ENCODE measurements around the gene RYK. TPM values are rescaled to one million over a fixed set of nuclear protein-coding genes. Genes with fewer than 3 reads are reported as not detected.

Gene RYK
- total and polyA plus RNA-seq, 2 experiments from 2014 or later, result 24.9 to 94.8 TPM

DNA sequence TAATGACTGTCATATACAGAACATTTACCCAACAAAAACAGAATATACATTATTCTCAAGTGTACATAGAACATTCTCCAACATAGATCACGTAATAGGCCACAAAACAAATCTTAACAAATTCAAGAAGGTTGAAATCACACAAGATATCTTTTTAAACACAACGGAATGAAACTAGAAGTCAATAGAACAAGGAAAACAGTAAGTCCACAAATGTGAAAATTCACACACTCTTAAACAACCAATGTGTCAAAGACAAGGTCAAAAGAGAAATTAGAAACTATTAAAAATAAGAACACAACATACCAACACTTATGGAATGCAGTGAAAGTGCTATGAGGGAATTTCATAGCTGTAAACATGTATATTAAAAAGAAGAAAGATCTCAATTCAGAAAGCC, 139.7 kb downstream of the RYK start (continued):
- TF ChIP-seq, protein P1, sequence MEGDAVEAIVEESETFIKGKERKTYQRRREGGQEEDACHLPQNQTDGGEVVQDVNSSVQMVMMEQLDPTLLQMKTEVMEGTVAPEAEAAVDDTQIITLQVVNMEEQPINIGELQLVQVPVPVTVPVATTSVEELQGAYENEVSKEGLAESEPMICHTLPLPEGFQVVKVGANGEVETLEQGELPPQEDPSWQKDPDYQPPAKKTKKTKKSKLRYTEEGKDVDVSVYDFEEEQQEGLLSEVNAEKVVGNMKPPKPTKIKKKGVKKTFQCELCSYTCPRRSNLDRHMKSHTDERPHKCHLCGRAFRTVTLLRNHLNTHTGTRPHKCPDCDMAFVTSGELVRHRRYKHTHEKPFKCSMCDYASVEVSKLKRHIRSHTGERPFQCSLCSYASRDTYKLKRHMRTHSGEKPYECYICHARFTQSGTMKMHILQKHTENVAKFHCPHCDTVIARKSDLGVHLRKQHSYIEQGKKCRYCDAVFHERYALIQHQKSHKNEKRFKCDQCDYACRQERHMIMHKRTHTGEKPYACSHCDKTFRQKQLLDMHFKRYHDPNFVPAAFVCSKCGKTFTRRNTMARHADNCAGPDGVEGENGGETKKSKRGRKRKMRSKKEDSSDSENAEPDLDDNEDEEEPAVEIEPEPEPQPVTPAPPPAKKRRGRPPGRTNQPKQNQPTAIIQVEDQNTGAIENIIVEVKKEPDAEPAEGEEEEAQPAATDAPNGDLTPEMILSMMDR (conservative IDR thresholded peaks at IDR 0.05; ENCODE audit: low read depth in 2 of 2), result no peak
- TF ChIP-seq JUNB (IDR thresholded peaks at IDR 0.05; ENCODE audit: unreplicated experiment), result no peak
- no peak for TF ChIP-seq EZH2phosphoT487 (IDR thresholded peaks at IDR 0.05; ENCODE audit: unreplicated experiment)
- TF ChIP-seq POLR2AphosphoS5 (IDR thresholded peaks at IDR 0.05; ENCODE audit: low read depth), result no peak
- no peak for TF ChIP-seq REST (IDR thresholded peaks at IDR 0.05; ENCODE audit: unreplicated experiment)
- TF ChIP-seq CREB1 (CRISPR knock-in tag; IDR thresholded peaks at IDR 0.05; ENCODE audit: low read depth), result no peak
- TF ChIP-seq EZH2 (IDR thresholded peaks at IDR 0.05; ENCODE audit: low read depth, unreplicated experiment), result no peak
- TF ChIP-seq ETS1 (IDR thresholded peaks at IDR 0.05), result no peak

Other genes starting within 250 kb of the RYK start
- gene SLCO2A1, start 220.9 kb downstream of the RYK start, total RNA-seq (2014; rRNA removed; shearing (Covaris generic)), result 0.31 and 1.6 TPM in 2 replicates
- gene SLCO2A1, start 220.9 kb downstream of the RYK start, polyA plus RNA-seq (2016; fragmentation: Nextera tagmentation; extraction: Ambion mirVana), result 0.82 and 1.0 TPM in 2 replicates
- gene AMOTL2, start 123.6 kb upstream of the RYK start, total RNA-seq (2014; rRNA removed; shearing (Covaris generic)), result 96.2 and 102 TPM in 2 replicates
- gene AMOTL2, start 123.6 kb upstream of the RYK start, polyA plus RNA-seq (2016; fragmentation: Nextera tagmentation; extraction: Ambion mirVana), result 17.4 and 17.9 TPM in 2 replicates
- 44.4 and 50.9 TPM in 2 replicates for gene ANAPC13, start 235.1 kb upstream of the RYK start, total RNA-seq (2014; rRNA removed; shearing (Covaris generic))
- 61.1 and 76.8 TPM in 2 replicates for gene ANAPC13, start 235.1 kb upstream of the RYK start, polyA plus RNA-seq (2016; fragmentation: Nextera tagmentation; extraction: Ambion mirVana)
- 15.1 and 17.2 TPM in 2 replicates for gene CEP63, start 235.2 kb upstream of the RYK start, total RNA-seq (2014; rRNA removed; shearing (Covaris generic))
- 34.6 and 53.9 TPM in 2 replicates for gene CEP63, start 235.2 kb upstream of the RYK start, polyA plus RNA-seq (2016; fragmentation: Nextera tagmentation; extraction: Ambion mirVana)